ENCODE data around the gene RAB7B. TPM values are rescaled to one million over a fixed set of nuclear protein-coding genes. Genes with fewer than 3 reads are reported as not detected.

Gene RAB7B
- total and polyA plus RNA-seq, 2 donors from 2014 or later, result 0.73 to 2.0 TPM

DNA sequence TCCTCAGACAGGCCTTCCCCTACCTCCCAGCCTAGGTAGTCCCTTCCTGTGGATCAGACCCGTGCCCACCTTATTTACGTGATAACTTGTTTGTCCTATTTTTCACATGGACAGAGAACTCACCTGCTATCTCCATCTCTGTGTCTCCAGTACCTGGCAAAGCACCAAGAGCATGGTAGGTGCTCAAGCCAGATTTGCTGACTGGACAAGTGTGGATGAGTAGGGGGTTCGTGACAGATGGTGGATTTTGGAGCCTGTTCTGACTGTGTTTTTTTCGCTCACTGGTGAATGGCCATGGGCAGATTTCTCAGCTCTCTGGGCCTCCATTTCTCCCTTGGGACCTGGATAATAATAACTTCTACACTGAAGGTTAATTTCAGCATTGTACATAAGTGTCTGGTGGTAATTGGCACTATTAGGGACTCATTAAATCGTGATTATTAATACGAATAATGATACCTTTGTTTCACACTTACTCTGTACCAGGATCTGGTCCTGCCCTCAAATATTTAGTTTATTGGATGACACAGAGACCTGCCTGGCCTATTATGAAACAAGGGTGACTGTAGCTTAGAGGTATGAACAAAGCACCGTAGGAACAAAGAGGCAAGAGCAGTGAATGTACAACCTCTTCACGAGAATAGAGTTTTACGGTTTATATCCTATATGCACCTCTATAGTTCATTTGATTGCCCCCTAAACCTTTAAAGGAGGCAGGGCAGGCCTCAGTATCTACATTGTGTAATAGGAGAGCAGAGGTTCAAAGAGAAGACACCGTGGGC, 35.5 kb downstream of the RAB7B start:
- Histone ChIP-seq H3K27me3 (ENCODE audit: control insufficient read depth, insufficient read depth, low read length) (no peaks in the 10 kb centered on the region), H3K4me1 (ENCODE audit: control insufficient read depth in 2 of 3, insufficient read depth in 2 of 3, low read depth in 1 of 3, low read length in 3 of 3) (peaks cover 0 to 8% (median 0%) of the 10 kb centered on the region in 3 donors), H3K4me3 (ENCODE audit: low read length in 3 of 3) (no peak overlapping the region), H3K9ac (ENCODE audit: low read length in 3 of 3) (no peak overlapping the region), H3K9me3 (ENCODE audit: control insufficient read depth in 2 of 3, insufficient read depth in 1 of 3, low read length in 3 of 3) (peaks cover 0 to under 1% (median 0%) of the 10 kb centered on the region in 3 donors), H3K27ac (ENCODE audit: low read depth in 2 of 2, low read length in 2 of 2) (no peak overlapping the region), H3K36me3 (ENCODE audit: control insufficient read depth in 2 of 3, insufficient read depth in 3 of 3, low read length in 3 of 3) (no peaks in the 10 kb centered on the region)
- intact Hi-C loops (cut with DNase I), result no loop called here
- FAIRE-seq (no peak), DNase-seq (no peak)
- TF ChIP-seq, protein P1, sequence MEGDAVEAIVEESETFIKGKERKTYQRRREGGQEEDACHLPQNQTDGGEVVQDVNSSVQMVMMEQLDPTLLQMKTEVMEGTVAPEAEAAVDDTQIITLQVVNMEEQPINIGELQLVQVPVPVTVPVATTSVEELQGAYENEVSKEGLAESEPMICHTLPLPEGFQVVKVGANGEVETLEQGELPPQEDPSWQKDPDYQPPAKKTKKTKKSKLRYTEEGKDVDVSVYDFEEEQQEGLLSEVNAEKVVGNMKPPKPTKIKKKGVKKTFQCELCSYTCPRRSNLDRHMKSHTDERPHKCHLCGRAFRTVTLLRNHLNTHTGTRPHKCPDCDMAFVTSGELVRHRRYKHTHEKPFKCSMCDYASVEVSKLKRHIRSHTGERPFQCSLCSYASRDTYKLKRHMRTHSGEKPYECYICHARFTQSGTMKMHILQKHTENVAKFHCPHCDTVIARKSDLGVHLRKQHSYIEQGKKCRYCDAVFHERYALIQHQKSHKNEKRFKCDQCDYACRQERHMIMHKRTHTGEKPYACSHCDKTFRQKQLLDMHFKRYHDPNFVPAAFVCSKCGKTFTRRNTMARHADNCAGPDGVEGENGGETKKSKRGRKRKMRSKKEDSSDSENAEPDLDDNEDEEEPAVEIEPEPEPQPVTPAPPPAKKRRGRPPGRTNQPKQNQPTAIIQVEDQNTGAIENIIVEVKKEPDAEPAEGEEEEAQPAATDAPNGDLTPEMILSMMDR (IDR thresholded peaks at IDR 0.05; ENCODE audit: borderline replicate concordance, extremely low read depth, insufficient read depth), result no peak

DNA sequence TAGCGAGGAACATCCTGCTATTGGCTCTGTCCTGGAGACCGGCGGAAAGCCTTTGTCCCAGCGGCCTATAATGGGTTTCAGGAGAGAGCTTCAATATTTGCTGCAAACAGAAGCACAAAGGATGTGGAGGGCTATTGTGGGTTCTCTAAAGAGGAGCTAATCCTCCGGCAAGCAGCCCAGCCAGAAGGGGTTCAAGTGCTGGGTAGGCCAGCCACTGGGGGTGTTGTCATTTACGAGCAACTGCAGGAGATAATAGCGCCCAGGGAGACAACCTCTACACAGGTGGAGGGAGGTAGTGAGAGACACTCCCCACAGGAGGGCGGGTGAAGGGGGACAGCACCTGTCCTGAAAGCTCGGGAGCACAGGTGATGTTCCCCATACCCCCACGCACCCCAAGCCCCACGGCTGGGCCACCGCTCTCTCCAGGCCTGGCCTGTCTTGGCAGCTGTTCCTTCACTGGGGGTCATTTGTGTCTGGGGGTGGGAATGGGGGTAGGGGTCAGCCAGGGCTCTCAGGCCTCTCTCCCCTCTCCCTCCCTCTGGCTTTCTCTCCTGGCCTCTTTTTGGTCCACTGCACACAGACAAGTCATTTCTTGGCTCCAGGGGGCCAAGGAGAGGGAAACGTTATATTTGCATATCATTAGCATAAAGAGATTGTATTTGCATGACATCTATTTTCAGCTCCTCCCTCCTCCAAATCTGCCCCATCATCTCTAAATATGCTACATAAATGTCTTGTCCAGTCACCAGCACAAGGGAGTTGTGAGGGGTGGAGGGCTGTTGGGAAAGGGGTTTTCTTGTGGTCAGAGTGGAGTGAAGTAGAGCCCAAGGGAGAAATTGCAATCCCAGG, 37.9 kb downstream of the RAB7B start:
- FAIRE-seq (no peak), DNase-seq (peak in 1 of 5 donors; percentile 44)
- Histone ChIP-seq H3K4me3 (ENCODE audit: low read length in 3 of 3) (no peak overlapping the region), H3K27me3 (ENCODE audit: control insufficient read depth, insufficient read depth, low read length) (no peaks in the 10 kb centered on the region), H3K9ac (ENCODE audit: low read length in 3 of 3) (no peak overlapping the region), H3K36me3 (ENCODE audit: control insufficient read depth in 2 of 3, insufficient read depth in 3 of 3, low read length in 3 of 3) (no peaks in the 10 kb centered on the region), H3K4me1 (ENCODE audit: control insufficient read depth in 2 of 3, insufficient read depth in 2 of 3, low read depth in 1 of 3, low read length in 3 of 3) (peaks cover 0 to 6% (median 6%) of the 10 kb centered on the region in 3 donors), H3K9me3 (ENCODE audit: control insufficient read depth in 2 of 3, insufficient read depth in 1 of 3, low read length in 3 of 3) (no peaks in the 10 kb centered on the region), H3K27ac (ENCODE audit: low read depth in 2 of 2, low read length in 2 of 2) (no peak overlapping the region)
- TF ChIP-seq, protein P1 (IDR thresholded peaks at IDR 0.05; ENCODE audit: borderline replicate concordance, extremely low read depth, insufficient read depth), result no peak
- intact Hi-C loops (cut with DNase I), result no loop called here

DNA sequence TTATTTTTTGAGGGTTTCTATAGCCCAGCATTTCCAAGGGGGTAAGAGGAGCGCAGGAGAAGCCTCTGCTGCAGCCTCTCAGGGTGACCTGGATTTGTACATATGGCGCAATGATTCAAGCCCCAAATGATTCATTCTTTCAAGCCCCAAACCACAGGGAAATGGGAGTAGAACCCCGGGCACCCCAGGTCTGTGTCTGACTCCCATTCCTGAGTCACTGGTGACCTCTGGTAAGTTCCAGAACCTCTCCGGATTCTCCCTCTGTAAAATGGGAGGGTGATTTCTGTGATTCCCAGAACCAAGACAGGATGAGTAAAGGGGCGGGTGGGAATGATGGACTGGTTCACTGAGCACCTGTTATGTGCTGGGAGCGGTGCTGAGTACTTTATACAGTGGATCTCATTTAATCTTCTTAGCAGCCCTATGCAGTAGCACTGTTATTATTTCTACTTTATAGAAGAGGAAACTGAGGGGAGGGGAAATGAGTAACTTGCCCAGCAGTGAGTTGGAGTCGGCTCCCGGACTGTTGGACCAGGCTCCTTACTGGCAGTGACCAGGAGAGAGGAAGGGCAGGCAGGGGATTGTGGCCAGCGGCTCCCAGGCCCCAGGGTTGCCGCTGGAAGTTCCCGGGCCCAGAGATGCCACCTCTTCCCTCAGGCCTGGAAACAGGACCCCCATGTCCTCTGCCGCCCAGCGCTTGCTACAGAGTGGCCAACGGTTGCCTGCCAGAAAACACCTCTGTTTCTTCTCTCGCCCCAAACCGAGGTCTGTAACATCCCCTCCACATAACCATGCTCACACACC, 39.6 kb downstream of the RAB7B start:
- no peak overlapping the region for H3K9ac ChIP-seq (ENCODE audit: low read length in 3 of 3)
- DNase-seq, result peak in 1 of 5 donors; percentile 29
- FAIRE-seq, result no peak

More for the DNA sequence above, 39.6 kb downstream of the RAB7B start:
- Histone ChIP-seq H3K4me3 (ENCODE audit: low read length in 3 of 3) (no peak overlapping the region), H3K9me3 (ENCODE audit: control insufficient read depth in 2 of 3, insufficient read depth in 1 of 3, low read length in 3 of 3) (no peaks in the 10 kb centered on the region), H3K4me1 (ENCODE audit: control insufficient read depth in 2 of 3, insufficient read depth in 2 of 3, low read depth in 1 of 3, low read length in 3 of 3) (peaks cover 0 to 6% (median 6%) of the 10 kb centered on the region in 3 donors), H3K36me3 (ENCODE audit: control insufficient read depth in 2 of 3, insufficient read depth in 3 of 3, low read length in 3 of 3) (no peaks in the 10 kb centered on the region), H3K27ac (ENCODE audit: low read depth in 2 of 2, low read length in 2 of 2) (no peak overlapping the region), H3K27me3 (ENCODE audit: control insufficient read depth, insufficient read depth, low read length) (no peaks in the 10 kb centered on the region)
- TF ChIP-seq, protein P1 (IDR thresholded peaks at IDR 0.05; ENCODE audit: borderline replicate concordance, extremely low read depth, insufficient read depth), result no peak
- intact Hi-C loops (cut with DNase I), result no loop called here

Measured in kidney (tissue), 14 donors.